GM13976 (cell line): Measurements from ENCODE around the gene TMEM30A.

Source experiments
- DNase-seq: peaks from one replicate; pipeline ENCODE4 v3.0.0; 2012; ENCODE audit warnings: low spot score
- in situ Hi-C: fragments of 300-500 bp; cut with MboI; formaldehyde crosslinking; loops from one replicate; pipeline ENCODE4 v1.12.0; 2022; ENCODE audit warnings: low sequenced_read_pairs, mixed read lengths, inconsistent platforms; ENCODE audit not compliant: unreplicated experiment
- TF ChIP-seq, protein P1 (sequence below): IDR thresholded peaks from 2 replicates; pipeline ENCODE4 v1.5.1; 2012; ENCODE audit warnings: borderline replicate concordance, mild to moderate bottlenecking; ENCODE audit not compliant: insufficient read depth; ENCODE audit errors: extremely low read depth, missing control alignments, control extremely low read depth

TMEM30A gene

DNA sequence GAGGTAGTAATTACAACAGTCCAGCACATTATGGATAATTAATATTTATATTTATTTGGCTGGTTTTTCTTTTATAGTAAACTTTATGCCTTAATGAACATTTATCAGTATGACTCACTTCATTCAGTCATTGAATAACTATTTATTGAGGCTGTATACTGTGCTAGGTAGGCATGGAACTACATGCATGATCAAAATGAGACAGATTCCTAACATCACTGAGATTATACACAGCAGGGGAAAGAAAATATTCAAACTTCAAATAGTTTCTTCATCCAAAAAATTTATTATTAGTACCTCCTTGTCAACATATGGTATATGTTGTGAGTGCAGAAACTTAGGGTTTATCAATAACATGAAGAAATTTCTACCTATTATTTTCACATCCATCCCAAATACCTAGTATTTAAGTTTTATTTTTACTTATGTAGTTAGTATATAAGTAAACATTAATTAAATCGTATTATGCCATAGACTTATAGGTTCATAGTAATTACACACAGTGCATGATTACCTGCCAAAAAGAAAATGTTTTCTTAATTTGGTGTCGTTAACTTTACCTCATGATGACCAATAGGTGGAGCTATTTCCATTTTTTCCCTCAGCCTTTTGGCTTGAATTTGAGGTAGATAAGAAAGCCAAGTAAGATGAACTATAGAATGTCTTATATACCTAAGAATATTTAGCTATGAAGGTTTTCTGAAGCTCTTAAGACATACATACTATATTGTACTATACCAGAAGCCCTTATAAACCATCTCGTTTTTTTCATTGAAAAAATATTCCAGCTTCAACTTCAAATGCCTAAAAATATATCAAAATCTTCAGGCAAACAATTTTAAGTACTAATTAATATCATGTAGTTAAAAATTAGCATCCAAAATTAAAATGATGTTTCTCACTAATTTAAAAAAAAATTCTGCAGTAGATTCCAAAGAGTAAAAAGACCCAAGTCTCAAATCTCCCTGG, 12.5 kb upstream of the TMEM30A start:
- in situ Hi-C loops = loop anchor here (10.0 kb wide), 1 partner anchor 238 kb away; no protein-coding TSS in a partner anchor
- TF ChIP-seq, protein P1, sequence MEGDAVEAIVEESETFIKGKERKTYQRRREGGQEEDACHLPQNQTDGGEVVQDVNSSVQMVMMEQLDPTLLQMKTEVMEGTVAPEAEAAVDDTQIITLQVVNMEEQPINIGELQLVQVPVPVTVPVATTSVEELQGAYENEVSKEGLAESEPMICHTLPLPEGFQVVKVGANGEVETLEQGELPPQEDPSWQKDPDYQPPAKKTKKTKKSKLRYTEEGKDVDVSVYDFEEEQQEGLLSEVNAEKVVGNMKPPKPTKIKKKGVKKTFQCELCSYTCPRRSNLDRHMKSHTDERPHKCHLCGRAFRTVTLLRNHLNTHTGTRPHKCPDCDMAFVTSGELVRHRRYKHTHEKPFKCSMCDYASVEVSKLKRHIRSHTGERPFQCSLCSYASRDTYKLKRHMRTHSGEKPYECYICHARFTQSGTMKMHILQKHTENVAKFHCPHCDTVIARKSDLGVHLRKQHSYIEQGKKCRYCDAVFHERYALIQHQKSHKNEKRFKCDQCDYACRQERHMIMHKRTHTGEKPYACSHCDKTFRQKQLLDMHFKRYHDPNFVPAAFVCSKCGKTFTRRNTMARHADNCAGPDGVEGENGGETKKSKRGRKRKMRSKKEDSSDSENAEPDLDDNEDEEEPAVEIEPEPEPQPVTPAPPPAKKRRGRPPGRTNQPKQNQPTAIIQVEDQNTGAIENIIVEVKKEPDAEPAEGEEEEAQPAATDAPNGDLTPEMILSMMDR = peak; percentile 65
- DNase-seq = peak; percentile 38

- in situ Hi-C loops = loop anchor here (10.0 kb wide), 1 partner anchor 242 kb away; no protein-coding TSS in a partner anchor
- DNase-seq = no peak
- TF ChIP-seq, protein P1 = no peak
These were observed 8.0 kb upstream of the TMEM30A start for GRCh38 chr6:75292555-75292954.

DNA sequence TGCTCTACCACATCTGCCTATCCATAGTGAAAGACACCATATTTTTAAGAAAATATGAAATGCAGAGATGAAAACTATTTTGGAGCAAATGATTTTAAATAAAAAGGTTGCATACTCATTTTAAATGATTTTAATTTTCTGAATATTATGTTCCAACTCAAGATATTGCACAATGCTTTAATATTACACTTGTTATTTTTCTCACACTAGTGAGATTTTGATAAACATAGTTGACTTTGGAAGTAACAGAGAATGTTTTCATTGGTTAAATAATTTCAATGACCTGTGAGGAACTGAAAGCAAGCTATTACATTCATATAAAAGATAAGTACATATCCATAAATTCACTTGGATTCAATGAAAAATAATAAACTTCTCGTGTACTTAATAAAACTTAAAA, 7.2 kb upstream of the TMEM30A start:
- in situ Hi-C loops = loop anchor here (10.0 kb wide), 1 partner anchor 243 kb away; no protein-coding TSS in a partner anchor
- no peak for DNase-seq
- TF ChIP-seq, protein P1 = no peak

GRCh38 chr6:75291331-75291730, 6.7 kb upstream of the TMEM30A start:
- in situ Hi-C loops = loop anchor here (10.0 kb wide), 1 partner anchor 243 kb away; no protein-coding TSS in a partner anchor
- DNase-seq = no peak
- TF ChIP-seq, protein P1 = no peak

DNA sequence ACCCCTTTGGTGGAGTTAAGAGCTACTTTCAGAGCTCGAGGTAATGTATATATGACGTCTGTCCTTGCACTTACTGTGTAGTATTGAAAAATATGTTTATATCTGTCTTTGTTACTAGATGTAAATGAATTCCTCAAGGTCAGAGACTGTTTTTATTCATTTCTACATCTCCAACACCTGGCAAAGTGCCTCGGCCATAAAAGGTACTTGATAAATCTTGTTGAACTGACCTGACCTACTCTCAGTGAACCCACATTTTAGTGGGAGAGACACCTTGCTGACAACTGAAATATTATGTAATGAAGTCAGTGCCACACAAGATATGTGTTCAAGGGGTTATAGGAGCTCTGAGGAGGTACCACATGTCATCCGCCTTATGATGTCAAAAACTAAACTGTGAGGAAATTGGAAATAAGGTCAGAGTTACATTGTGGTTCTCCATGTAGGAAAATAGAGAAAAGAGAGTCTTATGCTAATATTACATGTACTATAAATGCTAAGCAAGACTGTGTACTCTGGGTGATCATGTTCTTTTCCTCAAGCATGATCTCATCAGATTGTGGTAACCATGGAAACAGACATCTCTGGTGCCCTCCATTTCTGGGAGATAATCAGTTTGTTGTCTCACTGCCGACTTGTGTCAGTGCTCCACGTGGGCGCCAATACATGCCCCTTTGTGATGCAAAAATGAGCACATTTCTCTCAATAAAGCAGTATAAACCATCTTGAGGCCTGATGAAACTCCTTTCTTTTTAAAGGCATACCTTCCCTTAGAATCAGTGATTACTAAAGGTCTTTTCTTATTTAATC, 5.7 kb upstream of the TMEM30A start:
- TF ChIP-seq, protein P1 = no peak
- in situ Hi-C loops = loop anchor here (10.0 kb wide), 1 partner anchor 244 kb away; no protein-coding TSS in a partner anchor
- DNase-seq = no peak

GRCh38 chr6:75288023-75288422, 3.4 kb upstream of the TMEM30A start:
- no peak for DNase-seq
- in situ Hi-C loops = no loop called here
- TF ChIP-seq, protein P1 = no peak
